LNCaP clone FGC (cell line): Measurements from ENCODE around the gene TINAG.

Source experiments
- DNase-seq: peaks from one replicate; pipeline ENCODE4 v3.0.0-alpha.2; 2011; ENCODE audit warnings: low read depth
- H3K4me3 ChIP-seq: 2 replicates; pipeline ENCODE4 v1.5.1; 2011; ENCODE audit warnings: mild to moderate bottlenecking, low read depth, low read length, control low read depth
- TF ChIP-seq, protein P1 (sequence below): IDR thresholded peaks from 2 replicates; pipeline ENCODE4 v1.5.1; 2012; ENCODE audit warnings: mild to moderate bottlenecking; ENCODE audit not compliant: control insufficient read depth, insufficient read depth; ENCODE audit errors: extremely low read depth

Gene TINAG

DNA sequence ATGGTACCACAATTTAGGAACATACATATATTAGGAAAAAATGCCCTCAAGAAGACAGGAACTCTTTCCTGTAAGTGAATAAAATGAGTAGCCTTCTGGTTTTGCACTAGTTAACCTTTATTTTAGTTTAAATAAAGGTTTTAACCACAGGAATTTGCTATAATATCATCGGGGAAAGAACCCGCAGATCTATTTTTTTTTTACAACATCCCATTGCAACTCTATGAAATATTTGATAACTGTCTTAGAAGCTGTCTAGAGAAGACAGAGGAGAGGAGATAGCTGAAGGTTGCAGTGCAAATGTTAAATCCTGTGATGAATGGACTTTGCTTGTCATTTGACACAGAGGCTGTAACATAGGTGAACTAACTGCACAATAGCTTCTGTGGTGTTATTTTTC is 69.5 kb downstream of the TINAG start:
- H3K4me3 ChIP-seq = no peak overlapping the region
- TF ChIP-seq, protein P1, sequence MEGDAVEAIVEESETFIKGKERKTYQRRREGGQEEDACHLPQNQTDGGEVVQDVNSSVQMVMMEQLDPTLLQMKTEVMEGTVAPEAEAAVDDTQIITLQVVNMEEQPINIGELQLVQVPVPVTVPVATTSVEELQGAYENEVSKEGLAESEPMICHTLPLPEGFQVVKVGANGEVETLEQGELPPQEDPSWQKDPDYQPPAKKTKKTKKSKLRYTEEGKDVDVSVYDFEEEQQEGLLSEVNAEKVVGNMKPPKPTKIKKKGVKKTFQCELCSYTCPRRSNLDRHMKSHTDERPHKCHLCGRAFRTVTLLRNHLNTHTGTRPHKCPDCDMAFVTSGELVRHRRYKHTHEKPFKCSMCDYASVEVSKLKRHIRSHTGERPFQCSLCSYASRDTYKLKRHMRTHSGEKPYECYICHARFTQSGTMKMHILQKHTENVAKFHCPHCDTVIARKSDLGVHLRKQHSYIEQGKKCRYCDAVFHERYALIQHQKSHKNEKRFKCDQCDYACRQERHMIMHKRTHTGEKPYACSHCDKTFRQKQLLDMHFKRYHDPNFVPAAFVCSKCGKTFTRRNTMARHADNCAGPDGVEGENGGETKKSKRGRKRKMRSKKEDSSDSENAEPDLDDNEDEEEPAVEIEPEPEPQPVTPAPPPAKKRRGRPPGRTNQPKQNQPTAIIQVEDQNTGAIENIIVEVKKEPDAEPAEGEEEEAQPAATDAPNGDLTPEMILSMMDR = no peak
- DNase-seq = no peak

DNA sequence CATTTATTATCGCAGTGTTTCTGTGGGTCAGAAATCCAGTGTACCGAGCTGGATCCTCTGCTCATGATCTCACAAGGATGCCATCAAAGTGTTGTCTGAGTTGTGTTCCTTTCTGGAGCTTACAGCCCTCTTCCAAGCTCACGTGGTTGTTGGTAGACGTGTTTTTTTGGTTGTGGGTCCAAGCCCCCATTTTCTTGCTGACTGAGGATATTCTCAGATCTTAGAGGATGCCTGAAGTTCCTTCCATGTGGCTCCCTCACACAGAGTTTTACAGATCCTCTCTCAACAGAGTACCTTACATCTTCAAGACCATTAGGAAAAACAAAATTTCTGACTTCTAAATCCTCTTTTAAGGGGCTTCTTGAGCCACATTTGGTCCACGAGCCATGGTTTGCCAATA is 78.1 kb downstream of the TINAG start:
- TF ChIP-seq, protein P1 = no peak
- no peak overlapping the region for H3K4me3 ChIP-seq
- no peak for DNase-seq

- no peak overlapping the region for H3K4me3 ChIP-seq
- TF ChIP-seq, protein P1 = no peak
- DNase-seq = no peak
Measured at GRCh38 chr6:54390362-54390761, 82.1 kb downstream of the TINAG start.

GRCh38 chr6:54391577-54391976 is 83.3 kb downstream of the TINAG start:
- TF ChIP-seq, protein P1 = no peak
- H3K4me3 ChIP-seq = no peak overlapping the region
- DNase-seq = no peak

DNA sequence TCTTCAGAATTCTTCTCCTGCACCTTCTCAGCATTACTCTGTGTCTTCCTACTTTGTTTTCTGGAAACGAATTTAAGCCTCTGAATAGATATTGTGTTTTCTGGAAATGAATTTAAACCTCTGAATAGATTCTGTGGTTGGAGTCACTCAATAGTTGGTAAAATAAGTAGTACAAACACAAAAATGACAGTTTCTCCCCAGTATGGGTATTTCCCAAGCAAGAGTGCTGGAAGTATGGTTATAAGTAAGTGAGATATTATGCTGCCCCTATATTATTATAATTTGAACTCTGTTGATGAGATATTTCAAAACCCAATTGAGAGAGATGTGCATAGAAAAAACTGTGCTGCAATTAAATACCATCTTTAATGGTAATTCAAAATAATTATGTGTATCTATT is 94.9 kb downstream of the TINAG start:
- H3K4me3 ChIP-seq = no peak overlapping the region
- DNase-seq = no peak
- TF ChIP-seq, protein P1 = no peak

DNA sequence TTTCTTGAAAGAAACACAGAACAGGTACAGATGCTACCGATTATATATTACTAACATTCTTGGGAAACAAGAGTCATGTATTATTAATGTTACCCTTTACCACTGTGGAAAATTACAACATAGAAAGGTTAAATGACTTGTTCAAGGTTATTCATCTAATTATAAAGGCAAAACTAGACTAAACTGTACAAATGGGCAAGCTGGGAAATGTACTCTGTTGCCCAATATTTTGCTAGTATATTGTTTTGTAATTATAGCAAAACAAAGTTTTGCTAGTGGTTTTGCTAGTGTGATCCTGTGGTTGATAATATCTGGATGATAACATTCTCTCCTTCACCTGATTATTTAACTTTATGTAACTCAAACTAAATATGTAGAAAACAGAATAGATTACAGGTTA is 96.5 kb downstream of the TINAG start:
- TF ChIP-seq, protein P1 = no peak
- no peak for DNase-seq
- H3K4me3 ChIP-seq = no peak overlapping the region

DNA sequence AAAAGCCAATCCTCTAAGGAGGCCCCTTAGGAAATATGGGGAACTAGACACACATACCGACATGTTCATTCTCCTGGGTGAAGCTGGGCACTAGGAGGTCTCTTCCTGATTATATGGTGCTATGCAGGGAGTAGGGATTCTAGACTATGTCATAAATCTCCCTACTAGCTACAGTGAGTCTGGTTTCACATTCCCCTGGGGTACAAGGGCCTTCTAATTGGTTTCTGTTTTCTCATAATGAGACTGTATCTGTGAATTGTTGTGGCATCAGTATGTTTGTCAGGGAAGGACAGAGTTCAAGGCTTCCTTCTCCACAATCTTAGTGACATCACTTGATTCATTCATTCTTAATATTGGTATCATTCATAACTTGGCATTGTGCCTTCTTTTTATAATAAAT is 103.5 kb downstream of the TINAG start:
- no peak for DNase-seq
- no peak overlapping the region for H3K4me3 ChIP-seq
- TF ChIP-seq, protein P1 = no peak
